ENCODE data around the gene ATXN1.
A peak's percentile ranks its signal among the peaks of the same experiment; 100 is the strongest.

The ATXN1 gene

GRCh38 chr6:16292432-16292831, 468.8 kb downstream of the ATXN1 start:
- Histone ChIP-seq H3K4me3 (ENCODE audit: low read length) (no peak overlapping the region), H3K27ac (ENCODE audit: low read depth, low read length) (no peak overlapping the region), H4K20me1 (ENCODE audit: control insufficient read depth, insufficient read depth, low read depth, low read length) (no peaks in the 10 kb centered on the region), H3K9me3 (ENCODE audit: control insufficient read depth, insufficient read depth, low read length) (no peaks in the 10 kb centered on the region), H3K79me2 (ENCODE audit: control insufficient read depth, low read length) (no peaks in the 10 kb centered on the region), H3K4me2 (ENCODE audit: low read length) (no peak overlapping the region), H3F3A (ENCODE audit: control insufficient read depth, insufficient read depth) (no peaks in the 10 kb centered on the region), H3K27me3 (ENCODE audit: control insufficient read depth, low read length) (no peaks in the 10 kb centered on the region), H3K9me2 (replicated peaks; ENCODE audit: control insufficient read depth, low read length) (no peaks in the 10 kb centered on the region), H3K4me1 (ENCODE audit: control insufficient read depth, low read length) (no peaks in the 10 kb centered on the region), H3K36me3 (ENCODE audit: control insufficient read depth, low read length) (no peaks in the 10 kb centered on the region)
- TF ChIP-seq CTCF (IDR thresholded peaks at IDR 0.05; ENCODE audit: low read depth, low read length, poor library complexity, severe bottlenecking) (no peak), EZH2phosphoT487 (IDR thresholded peaks at IDR 0.05; ENCODE audit: borderline replicate concordance, low read length) (no peak)

- Histone ChIP-seq H3K4me1 (ENCODE audit: control insufficient read depth, low read length) (no peaks in the 10 kb centered on the region), H3K27me3 (ENCODE audit: control insufficient read depth, low read length) (no peaks in the 10 kb centered on the region), H3K9me2 (replicated peaks; ENCODE audit: control insufficient read depth, low read length) (no peaks in the 10 kb centered on the region), H3K27ac (ENCODE audit: low read depth, low read length) (no peak overlapping the region), H3F3A (ENCODE audit: control insufficient read depth, insufficient read depth) (no peaks in the 10 kb centered on the region), H3K79me2 (ENCODE audit: control insufficient read depth, low read length) (no peaks in the 10 kb centered on the region), H4K20me1 (ENCODE audit: control insufficient read depth, insufficient read depth, low read depth, low read length) (no peaks in the 10 kb centered on the region), H3K4me2 (ENCODE audit: low read length) (no peak overlapping the region), H3K36me3 (ENCODE audit: control insufficient read depth, low read length) (no peaks in the 10 kb centered on the region), H3K4me3 (ENCODE audit: low read length) (no peak overlapping the region), H3K9me3 (ENCODE audit: control insufficient read depth, insufficient read depth, low read length) (no peaks in the 10 kb centered on the region)
- TF ChIP-seq EZH2phosphoT487 (IDR thresholded peaks at IDR 0.05; ENCODE audit: borderline replicate concordance, low read length) (no peak), CTCF (IDR thresholded peaks at IDR 0.05; ENCODE audit: low read depth, low read length, poor library complexity, severe bottlenecking) (no peak)
These were observed 469.5 kb downstream of the ATXN1 start for GRCh38 chr6:16291739-16292138.

- no peaks in the 10 kb centered on the region for H3K79me2 ChIP-seq (ENCODE audit: control insufficient read depth, low read length)
- H3K4me3 ChIP-seq (ENCODE audit: low read length), result no peak overlapping the region
- H3K27ac ChIP-seq (ENCODE audit: low read depth, low read length), result no peak overlapping the region
- H3K4me1 ChIP-seq (ENCODE audit: control insufficient read depth, low read length), result no peaks in the 10 kb centered on the region
- H3K4me2 ChIP-seq (ENCODE audit: low read length), result no peak overlapping the region
- no peaks in the 10 kb centered on the region for H3K9me2 ChIP-seq (replicated peaks; ENCODE audit: control insufficient read depth, low read length)
- H3F3A ChIP-seq (ENCODE audit: control insufficient read depth, insufficient read depth), result no peaks in the 10 kb centered on the region
- no peaks in the 10 kb centered on the region for H3K27me3 ChIP-seq (ENCODE audit: control insufficient read depth, low read length)
- H3K36me3 ChIP-seq (ENCODE audit: control insufficient read depth, low read length), result no peaks in the 10 kb centered on the region
- H4K20me1 ChIP-seq (ENCODE audit: control insufficient read depth, insufficient read depth, low read depth, low read length), result no peaks in the 10 kb centered on the region
- H3K9me3 ChIP-seq (ENCODE audit: control insufficient read depth, insufficient read depth, low read length), result no peaks in the 10 kb centered on the region
- TF ChIP-seq EZH2phosphoT487 (IDR thresholded peaks at IDR 0.05; ENCODE audit: borderline replicate concordance, low read length), result no peak
- TF ChIP-seq CTCF (IDR thresholded peaks at IDR 0.05; ENCODE audit: low read depth, low read length, poor library complexity, severe bottlenecking), result no peak
These were observed 473.1 kb downstream of the ATXN1 start for GRCh38 chr6:16288163-16288562.

- no peaks in the 10 kb centered on the region for H3K9me2 ChIP-seq (replicated peaks; ENCODE audit: control insufficient read depth, low read length)
- no peak for TF ChIP-seq EZH2phosphoT487 (IDR thresholded peaks at IDR 0.05; ENCODE audit: borderline replicate concordance, low read length)
- TF ChIP-seq CTCF (IDR thresholded peaks at IDR 0.05; ENCODE audit: low read depth, low read length, poor library complexity, severe bottlenecking), result peak; percentile 96
These were observed 475.1 kb downstream of the ATXN1 start for GRCh38 chr6:16286151-16286522.

More at GRCh38 chr6:16286151-16286522, 475.1 kb downstream of the ATXN1 start:
- Histone ChIP-seq H3K4me1 (ENCODE audit: control insufficient read depth, low read length) (no peaks in the 10 kb centered on the region), H3K79me2 (ENCODE audit: control insufficient read depth, low read length) (no peaks in the 10 kb centered on the region), H3K27ac (ENCODE audit: low read depth, low read length) (no peak overlapping the region), H3K36me3 (ENCODE audit: control insufficient read depth, low read length) (no peaks in the 10 kb centered on the region), H3K4me3 (ENCODE audit: low read length) (no peak overlapping the region), H3K27me3 (ENCODE audit: control insufficient read depth, low read length) (no peaks in the 10 kb centered on the region), H3F3A (ENCODE audit: control insufficient read depth, insufficient read depth) (no peaks in the 10 kb centered on the region), H3K4me2 (ENCODE audit: low read length) (no peak overlapping the region), H4K20me1 (ENCODE audit: control insufficient read depth, insufficient read depth, low read depth, low read length) (no peaks in the 10 kb centered on the region), H3K9me3 (ENCODE audit: control insufficient read depth, insufficient read depth, low read length) (no peaks in the 10 kb centered on the region)
